Lung (tissue), 12 donors: ENCODE data around the gene LNX1. TPM values are rescaled to one million over a fixed set of nuclear protein-coding genes. Genes with fewer than 3 reads are reported as not detected.

Experiments
- ATAC-seq: fragments of 200-7000 bp; cut with Tn5 transposase; one replicate; pipeline ENCODE4 v1.9.1; 2020; ENCODE audit warnings: moderate number of reproducible peaks; ENCODE audit not compliant: insufficient read depth, low FRiP score
- DNase-seq, 3 donors: peaks; one replicate each; pipeline ENCODE4 v3.0.0-alpha.2; 2013 to 2017
- H3K27ac ChIP-seq, 2 donors: one replicate each; pipeline ENCODE4 v1.5.1; 2013; ENCODE audit warnings: mild to moderate bottlenecking in 2 of 2, moderate library complexity in 2 of 2, control low read depth in 1 of 2, inconsistent platforms in 1 of 2, low read depth in 1 of 2, low read length in 1 of 2
- H3K27me3 ChIP-seq, 3 donors: one replicate each; pipeline ENCODE4 v1.5.1; 2013; ENCODE audit warnings: low read length in 2 of 3; ENCODE audit not compliant: control insufficient read depth in 3 of 3, insufficient read depth in 3 of 3
- H3K36me3 ChIP-seq, 4 donors: one replicate each; pipeline ENCODE4 v1.5.1; 2013; ENCODE audit warnings: low read length in 4 of 4, mild to moderate bottlenecking in 1 of 4, moderate library complexity in 1 of 4; ENCODE audit not compliant: control insufficient read depth in 4 of 4, insufficient read depth in 4 of 4
- H3K4me1 ChIP-seq, 5 donors: one replicate each; pipeline ENCODE4 v1.5.1; 2013; ENCODE audit warnings: low read length in 5 of 5, mild to moderate bottlenecking in 2 of 5, moderate library complexity in 1 of 5; ENCODE audit not compliant: control insufficient read depth in 5 of 5, insufficient read depth in 5 of 5
- H3K4me3 ChIP-seq: one replicate; pipeline ENCODE4 v1.5.1; 2013; ENCODE audit warnings: mild to moderate bottlenecking, control low read depth, moderate library complexity
- H3K9ac ChIP-seq, 2 donors: one replicate each; pipeline ENCODE4 v1.5.1; 2013; ENCODE audit warnings: low read length in 2 of 2, control low read depth in 1 of 2; ENCODE audit not compliant: insufficient read depth in 1 of 2
- H3K9me3 ChIP-seq, 4 donors: one replicate each; pipeline ENCODE4 v1.5.1; 2013; ENCODE audit warnings: low read length in 3 of 4, mild to moderate bottlenecking in 1 of 4, moderate library complexity in 1 of 4; ENCODE audit not compliant: control insufficient read depth in 4 of 4, insufficient read depth in 3 of 4
- CTCF ChIP-seq: IDR thresholded peaks from 2 replicates; pipeline ENCODE4 v1.5.1; 2012; ENCODE audit warnings: mild to moderate bottlenecking; ENCODE audit errors: control extremely low read depth, extremely low read depth
- WGBS, 2 donors: extraction: QIAGEN DNeasy Blood & Tissue Kit; methylation state at CpG; one replicate each; pipeline ENCODE4 v1.1.7; 2013; 5-methylcytosine and 5-hydroxymethylcytosine counted together
- polyA plus RNA-seq, 2 donors: library from polyadenylated mRNA; stranded (reverse); fragments of 200-250 nt; gene quantifications; one replicate each; pipeline ENCODE4 v1.2.1, GENCODE V29; 2013
- total RNA-seq, 2 donors: library from RNA; depleted of rRNA in 1 of 2; stranded (reverse); fragments of >200 nt in 1 of 2; gene quantifications; one replicate each; pipeline ENCODE4 v1.2.1, GENCODE V29; 2014 to 2021
- donor health status: control.
- donor health status: control.
- donor health status: Bipolar disorder and iron deficiency.
- donor health status: healthy.
- donor health status: DM: yes; HTN: yes; CAD: no.

LNX1 gene
- total and polyA plus RNA-seq, 4 donors, result 1.4 to 5.2 (median 3.2) TPM

- TF ChIP-seq CTCF, result no peak
- H3K4me1 ChIP-seq, result peaks cover 0 to 4% (median 0%) of the 10 kb centered on the region in 5 donors
- H3K9me3 ChIP-seq, result no peaks in the 10 kb centered on the region
- ATAC-seq, result no peak
- DNase-seq, result no peak
- H3K27ac ChIP-seq, result no peak overlapping the region
- no peaks in the 10 kb centered on the region for H3K27me3 ChIP-seq
- no peak overlapping the region for H3K9ac ChIP-seq
- no peak overlapping the region for H3K4me3 ChIP-seq
- H3K36me3 ChIP-seq, result peaks cover 5 to 44% (median 20%) of the 10 kb centered on the region in 4 donors
Measured at GRCh38 chr4:53456178-53456577, 135.1 kb downstream of the LNX1 start.

GRCh38 chr4:53455766-53456165 lies 135.5 kb downstream of the LNX1 start:
- H3K36me3 ChIP-seq, result peaks cover 5 to 44% (median 20%) of the 10 kb centered on the region in 4 donors
- no peak for ATAC-seq
- no peak overlapping the region for H3K4me3 ChIP-seq
- H3K9ac ChIP-seq, result no peak overlapping the region
- WGBS, 2 donors, result 78 to 92% methylated on average over 3 of the region's 3 CpGs
- peak in 1 of 3 donors; percentile 8 for DNase-seq
- H3K9me3 ChIP-seq, result no peaks in the 10 kb centered on the region
- no peaks in the 10 kb centered on the region for H3K27me3 ChIP-seq
- no peak overlapping the region for H3K27ac ChIP-seq
- peaks cover 0 to 4% (median 0%) of the 10 kb centered on the region in 5 donors for H3K4me1 ChIP-seq
- TF ChIP-seq CTCF, result no peak

- no peak overlapping the region for H3K27ac ChIP-seq
- DNase-seq, result no peak
- H3K9me3 ChIP-seq, result no peaks in the 10 kb centered on the region
- WGBS, 2 donors, result 90 to 93% methylated on average over 2 of the region's 2 CpGs
- no peak for ATAC-seq
- H3K27me3 ChIP-seq, result no peaks in the 10 kb centered on the region
- no peak overlapping the region for H3K9ac ChIP-seq
- peaks cover 0 to 4% (median 0%) of the 10 kb centered on the region in 5 donors for H3K4me1 ChIP-seq
- peaks cover 5 to 31% (median 17%) of the 10 kb centered on the region in 4 donors for H3K36me3 ChIP-seq
- no peak overlapping the region for H3K4me3 ChIP-seq
- no peak for TF ChIP-seq CTCF
Measured at GRCh38 chr4:53453385-53453784, 137.9 kb downstream of the LNX1 start.

- peaks cover 5 to 29% (median 12%) of the 10 kb centered on the region in 4 donors for H3K36me3 ChIP-seq
- peaks cover 0 to 2% (median 0%) of the 10 kb centered on the region in 5 donors for H3K4me1 ChIP-seq
- 95 to 97% methylated on average over 3 of the region's 3 CpGs for WGBS, 2 donors
- ATAC-seq (no peak), DNase-seq (no peak)
- H3K9me3 ChIP-seq, result no peaks in the 10 kb centered on the region
- no peak overlapping the region for H3K27ac ChIP-seq
- no peak overlapping the region for H3K9ac ChIP-seq
- no peak overlapping the region for H3K4me3 ChIP-seq
- TF ChIP-seq CTCF, result no peak
- no peaks in the 10 kb centered on the region for H3K27me3 ChIP-seq
Measured at GRCh38 chr4:53450773-53451172, 140.5 kb downstream of the LNX1 start.
